Measurements from ENCODE around the gene TBC1D10B. TPM values are rescaled to one million over a fixed set of nuclear protein-coding genes. Genes with fewer than 3 reads are reported as not detected.
A peak's percentile ranks its signal among the peaks of the same experiment; 100 is the strongest.

TBC1D10B gene
- total RNA-seq, 1 donor from 2014 or later, result 8.2 TPM

DNA sequence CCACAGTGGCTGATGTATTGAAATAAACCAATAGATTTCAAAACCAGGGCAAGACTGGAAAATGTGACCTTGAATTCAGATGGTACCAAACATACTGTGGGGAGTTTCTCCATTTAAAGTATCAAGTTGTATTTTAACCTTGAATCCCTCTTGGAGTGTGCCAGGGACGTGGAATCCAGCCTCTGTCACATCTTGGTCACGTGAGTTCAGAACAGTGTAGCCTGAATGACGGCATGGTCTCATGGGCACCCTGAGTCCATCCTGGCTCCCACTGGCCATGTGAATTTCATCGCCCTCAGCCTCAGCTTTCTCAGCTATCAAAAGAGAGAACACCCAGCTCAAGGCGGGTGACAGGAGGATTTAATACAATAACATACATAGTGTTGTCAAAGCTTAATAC lies 43.9 kb upstream of the TBC1D10B start:
- Mint-ChIP-seq H3K4me1 (peaks cover 22% of the 10 kb centered on the region), H3K27me3 (ENCODE audit: insufficient read depth, low read depth) (peaks cover 5% of the 10 kb centered on the region), H3K27ac (no peak overlapping the region), H3K36me3 (peaks cover 30% of the 10 kb centered on the region), H3K4me3 (no peak overlapping the region), H3K9me3 (no peaks in the 10 kb centered on the region)
- DNase-seq (ENCODE audit: low spot score), result no peak
- H3K4me1 ChIP-seq, result peaks cover 7% of the 10 kb centered on the region
- H3K9me3 ChIP-seq (ENCODE audit: low read depth), result no peaks in the 10 kb centered on the region
- H3K27ac ChIP-seq, result no peak overlapping the region
- H3K27me3 ChIP-seq, result no peaks in the 10 kb centered on the region
- no peak overlapping the region for H3K4me3 ChIP-seq
- no peak overlapping the region for H3K9ac ChIP-seq
- H3K4me2 ChIP-seq, result no peak overlapping the region
- H2AFZ ChIP-seq (replicated peaks), result no peak overlapping the region
- no peaks in the 10 kb centered on the region for H3K36me3 ChIP-seq
- H4K20me1 ChIP-seq (ENCODE audit: low read depth), result peaks cover 55% of the 10 kb centered on the region
- TF ChIP-seq EZH2 (IDR thresholded peaks at IDR 0.05), result no peak
- no peak for TF ChIP-seq EZH2phosphoT487 (IDR thresholded peaks at IDR 0.05)
- TF ChIP-seq, protein P1, sequence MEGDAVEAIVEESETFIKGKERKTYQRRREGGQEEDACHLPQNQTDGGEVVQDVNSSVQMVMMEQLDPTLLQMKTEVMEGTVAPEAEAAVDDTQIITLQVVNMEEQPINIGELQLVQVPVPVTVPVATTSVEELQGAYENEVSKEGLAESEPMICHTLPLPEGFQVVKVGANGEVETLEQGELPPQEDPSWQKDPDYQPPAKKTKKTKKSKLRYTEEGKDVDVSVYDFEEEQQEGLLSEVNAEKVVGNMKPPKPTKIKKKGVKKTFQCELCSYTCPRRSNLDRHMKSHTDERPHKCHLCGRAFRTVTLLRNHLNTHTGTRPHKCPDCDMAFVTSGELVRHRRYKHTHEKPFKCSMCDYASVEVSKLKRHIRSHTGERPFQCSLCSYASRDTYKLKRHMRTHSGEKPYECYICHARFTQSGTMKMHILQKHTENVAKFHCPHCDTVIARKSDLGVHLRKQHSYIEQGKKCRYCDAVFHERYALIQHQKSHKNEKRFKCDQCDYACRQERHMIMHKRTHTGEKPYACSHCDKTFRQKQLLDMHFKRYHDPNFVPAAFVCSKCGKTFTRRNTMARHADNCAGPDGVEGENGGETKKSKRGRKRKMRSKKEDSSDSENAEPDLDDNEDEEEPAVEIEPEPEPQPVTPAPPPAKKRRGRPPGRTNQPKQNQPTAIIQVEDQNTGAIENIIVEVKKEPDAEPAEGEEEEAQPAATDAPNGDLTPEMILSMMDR (IDR thresholded peaks at IDR 0.05), result no peak
- peaks cover 56% of the 10 kb centered on the region for H3F3A ChIP-seq (ENCODE audit: low read depth)
- peaks cover 31% of the 10 kb centered on the region for H3K79me2 ChIP-seq (ENCODE audit: low read depth)

DNA sequence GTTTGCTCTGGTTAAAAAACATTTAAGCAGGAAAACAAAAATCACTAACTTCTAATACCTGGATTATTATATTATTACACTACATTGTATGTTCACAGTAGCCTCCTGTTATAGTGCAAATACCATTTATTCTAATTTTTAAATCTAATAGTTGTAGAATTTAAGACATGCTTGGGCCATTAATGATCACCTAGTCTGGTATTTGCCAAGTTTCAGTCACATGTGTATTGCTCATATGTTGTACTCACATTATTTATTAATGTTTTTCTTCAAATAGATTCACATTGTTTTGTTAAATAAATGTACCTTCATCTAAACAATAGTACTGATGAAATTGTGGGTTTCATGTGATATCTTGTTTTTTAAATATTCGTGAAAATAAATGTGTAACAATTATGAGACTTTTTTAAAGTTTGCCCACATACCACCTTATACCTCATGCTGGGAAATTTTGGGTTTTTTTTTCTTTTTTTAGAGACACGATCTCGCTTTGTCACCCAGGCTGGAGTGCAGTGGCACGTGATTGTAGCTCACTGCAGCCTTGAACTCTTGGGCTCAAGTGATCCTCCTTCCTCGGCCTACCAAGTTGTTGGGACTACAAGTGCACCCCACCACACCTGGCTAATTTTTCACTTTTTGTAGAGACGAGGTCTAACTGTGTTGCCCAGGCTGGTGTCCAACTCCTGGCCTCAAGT lies 43.0 kb upstream of the TBC1D10B start:
- Histone ChIP-seq H3K36me3 (no peaks in the 10 kb centered on the region), H3K27me3 (no peaks in the 10 kb centered on the region), H3K27ac (no peak overlapping the region), H3K4me2 (no peak overlapping the region), H3K4me3 (no peak overlapping the region), H3K4me1 (peaks cover 12% of the 10 kb centered on the region), H4K20me1 (ENCODE audit: low read depth) (peaks cover 55% of the 10 kb centered on the region), H2AFZ (replicated peaks) (no peak overlapping the region), H3K79me2 (ENCODE audit: low read depth) (peaks cover 40% of the 10 kb centered on the region), H3K9me3 (ENCODE audit: low read depth) (no peaks in the 10 kb centered on the region), H3K9ac (no peak overlapping the region), H3F3A (ENCODE audit: low read depth) (peaks cover 56% of the 10 kb centered on the region)
- no peak for DNase-seq (ENCODE audit: low spot score)
- H3K27ac Mint-ChIP-seq, result no peak overlapping the region
- peaks cover 25% of the 10 kb centered on the region for H3K36me3 Mint-ChIP-seq
- H3K9me3 Mint-ChIP-seq, result no peaks in the 10 kb centered on the region
- H3K27me3 Mint-ChIP-seq (ENCODE audit: insufficient read depth, low read depth), result peaks cover 9% of the 10 kb centered on the region
- TF ChIP-seq, protein P1 (IDR thresholded peaks at IDR 0.05), result no peak
- no peak for TF ChIP-seq EZH2phosphoT487 (IDR thresholded peaks at IDR 0.05)
- TF ChIP-seq EZH2 (IDR thresholded peaks at IDR 0.05), result no peak
- peaks cover 24% of the 10 kb centered on the region for H3K4me1 Mint-ChIP-seq
- no peak overlapping the region for H3K4me3 Mint-ChIP-seq

DNA sequence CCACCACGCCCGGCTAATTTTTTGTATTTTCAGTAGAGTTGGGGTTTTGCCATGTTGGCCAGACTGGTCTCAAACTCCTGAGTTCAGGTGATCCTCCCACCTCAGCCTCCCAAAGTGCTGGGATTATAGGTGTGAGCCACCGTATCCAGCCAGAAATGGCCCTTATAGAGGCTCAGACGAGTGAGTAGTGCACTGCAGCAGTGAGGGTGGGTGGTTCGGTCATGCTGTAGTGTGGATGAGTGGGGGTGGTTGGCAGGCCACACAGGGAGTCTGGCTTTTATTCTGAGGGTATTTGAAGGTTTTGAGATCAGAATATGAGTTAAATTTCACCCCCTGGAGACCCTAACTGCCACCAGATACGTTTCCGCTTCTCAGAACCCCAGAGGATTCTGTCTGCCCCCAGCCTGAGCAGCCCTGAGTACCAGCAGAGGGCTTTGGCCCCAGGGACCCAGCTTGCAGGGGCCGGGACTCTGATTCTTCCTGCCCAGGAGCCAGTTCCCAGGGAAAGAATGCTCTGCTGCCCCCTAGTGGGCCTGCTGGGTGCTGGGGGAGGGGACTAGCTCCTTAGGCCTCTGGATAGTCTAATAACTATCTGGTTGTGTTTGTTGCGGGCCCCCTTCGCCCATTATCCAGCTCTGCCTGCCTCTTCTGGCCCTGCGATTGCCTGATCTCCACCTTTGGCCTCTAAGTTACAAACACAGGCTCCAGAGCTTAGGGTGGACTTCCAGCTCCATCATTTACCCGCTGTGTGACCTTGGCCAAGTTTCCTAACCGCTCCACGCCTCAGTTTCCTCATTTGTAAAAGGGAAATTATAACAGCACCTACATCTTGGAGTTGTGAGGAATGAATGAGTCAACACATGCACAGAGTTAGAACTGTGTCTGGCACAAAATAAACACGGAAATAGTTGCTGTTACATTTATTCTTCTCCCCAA lies 39.1 kb upstream of the TBC1D10B start:
- Histone ChIP-seq H3K4me1 (peaks cover 14% of the 10 kb centered on the region), H3K9me3 (ENCODE audit: low read depth) (no peaks in the 10 kb centered on the region), H3F3A (ENCODE audit: low read depth) (peaks cover 44% of the 10 kb centered on the region), H4K20me1 (ENCODE audit: low read depth) (peaks cover 35% of the 10 kb centered on the region), H2AFZ (replicated peaks) (no peak overlapping the region), H3K79me2 (ENCODE audit: low read depth) (peaks cover 48% of the 10 kb centered on the region), H3K4me2 (peak overlapping the region; percentile 95), H3K36me3 (no peaks in the 10 kb centered on the region), H3K27me3 (no peaks in the 10 kb centered on the region), H3K4me3 (no peak overlapping the region), H3K27ac (no peak overlapping the region), H3K9ac (no peak overlapping the region)
- Mint-ChIP-seq H3K36me3 (peaks cover 14% of the 10 kb centered on the region), H3K4me3 (peak overlapping the region; percentile 63), H3K27ac (no peak overlapping the region), H3K27me3 (ENCODE audit: insufficient read depth, low read depth) (peaks cover 9% of the 10 kb centered on the region), H3K9me3 (no peaks in the 10 kb centered on the region), H3K4me1 (peaks cover 26% of the 10 kb centered on the region)
- TF ChIP-seq EZH2 (IDR thresholded peaks at IDR 0.05) (no peak), EZH2phosphoT487 (IDR thresholded peaks at IDR 0.05) (no peak)
- TF ChIP-seq, protein P1 (IDR thresholded peaks at IDR 0.05), result peak; percentile 89
- peak; percentile 92 for DNase-seq (ENCODE audit: low spot score)

Measured in neural progenitor cell (in vitro differentiated cells).